GM12878 (cell line): Measurements from ENCODE around the gene LLCFC1. TPM values are rescaled to one million over a fixed set of nuclear protein-coding genes. Genes with fewer than 3 reads are reported as not detected.

Experiments used
- ATAC-seq: fragments of 200-7000 bp; cut with Tn5 transposase; 3 replicates; pipeline ENCODE4 v1.9.1; 2020; ENCODE audit warnings: mild to moderate bottlenecking, moderate library complexity
- BruUV-seq: library from RNA; stranded (reverse); fragments of 400-500 nt; replicated peaks from 2 replicates; lab custom pipeline; 2021; lab: Mats Ljungman, UMichigan
- CTCF ChIA-PET: fragments of 300-600 bp; sonication (Branson Sonifier 250); formaldehyde crosslinking; extraction: SDS; loops from one replicate; lab custom pipeline; 2021; ENCODE audit warnings: inconsistent platforms; lab: Yijun Ruan, JAX
- POLR2A ChIA-PET: fragments of 350-600 bp; formaldehyde crosslinking; extraction: SDS; loops from one replicate; lab custom pipeline; 2021; ENCODE audit warnings: inconsistent platforms; lab: Charles Lee
- RAD21 ChIA-PET: fragments of 300-600 bp; sonication (Branson Sonifier 250); formaldehyde crosslinking; loops from one replicate; lab custom pipeline; 2023; ENCODE audit warnings: antibody characterized with exemption; ENCODE audit not compliant: unreplicated experiment; lab: Charles Lee
- SMC1A ChIA-PET: fragments of 300-600 bp; sonication (Branson Sonifier 250); formaldehyde crosslinking; loops from one replicate; lab custom pipeline; 2023; ENCODE audit not compliant: unreplicated experiment, uncharacterized antibody; lab: Charles Lee
- DNase-seq: peaks from one replicate; pipeline ENCODE4 v3.0.0-alpha.2; 2011; ENCODE audit warnings: low read depth, low spot score
- FAIRE-seq: peaks from 3 replicates; lab custom pipeline; 2011; peaks lifted over from hg19 to GRCh38; lab: Jason Lieb, UNC
- H2AFZ ChIP-seq: 2 replicates; pipeline ENCODE4 v1.6.0; 2011; ENCODE audit warnings: low read depth, low read length, control low read depth; ENCODE audit not compliant: control insufficient read depth
- H3K27ac ChIP-seq: 2 replicates; pipeline ENCODE4 v1.5.1; 2011; ENCODE audit warnings: control low read depth; ENCODE audit not compliant: control insufficient read depth, insufficient read depth
- H3K27me3 ChIP-seq, 2 experiments: replicated peaks in 1 of 2; 2 replicates each; pipeline versions ENCODE4 v1.6.0 to v1.6.1; 2011; ENCODE audit warnings: low read length in 1 of 2; ENCODE audit not compliant: control insufficient read depth in 2 of 2, insufficient read depth in 2 of 2
- H3K36me3 ChIP-seq, 2 experiments: 2 replicates each; pipeline ENCODE4 v1.5.1; 2011; ENCODE audit warnings: low read length in 1 of 2; ENCODE audit not compliant: control insufficient read depth in 2 of 2, insufficient read depth in 2 of 2
- H3K4me1 ChIP-seq: 2 replicates; pipeline ENCODE4 v1.6.1; 2011; ENCODE audit warnings: mild to moderate bottlenecking, low read length, moderate library complexity, mixed read lengths; ENCODE audit not compliant: control insufficient read depth, insufficient read depth
- H3K4me2 ChIP-seq: 2 replicates; pipeline ENCODE4 v1.6.0; 2011; ENCODE audit warnings: control low read depth; ENCODE audit not compliant: control insufficient read depth, insufficient read depth
- H3K4me3 ChIP-seq: fragments of 200-600 bp; sonication (generic); 2 replicates; pipeline ENCODE4 v1.5.1; 2016
- H3K79me2 ChIP-seq: 2 replicates; pipeline ENCODE4 v1.6.0; 2011; ENCODE audit warnings: low read length; ENCODE audit not compliant: control insufficient read depth, insufficient read depth
- H3K9ac ChIP-seq: 2 replicates; pipeline ENCODE4 v1.8.0; 2011; ENCODE audit warnings: low read length, control low read depth, mixed read lengths; ENCODE audit not compliant: control insufficient read depth, insufficient read depth
- H3K9me3 ChIP-seq: replicated peaks from 3 replicates; pipeline ENCODE4 v1.5.1; 2011; ENCODE audit warnings: mild to moderate bottlenecking, low read length; ENCODE audit not compliant: control insufficient read depth, insufficient read depth
- H4K20me1 ChIP-seq: 2 replicates; pipeline ENCODE4 v1.6.0; 2011; ENCODE audit not compliant: control insufficient read depth, insufficient read depth
- BRCA1 ChIP-seq: IDR thresholded peaks from 2 replicates; pipeline ENCODE4 v1.6.1; 2011; ENCODE audit warnings: low read depth, low read length, improper control_type of control experiment
- NFYB ChIP-seq: IDR thresholded peaks from 2 replicates; pipeline ENCODE4 v1.6.1; 2011; ENCODE audit warnings: low read depth, mild to moderate bottlenecking, low read length, improper control_type of control experiment, moderate library complexity; ENCODE audit not compliant: insufficient read depth
- POLR2A ChIP-seq: IDR thresholded peaks from 2 replicates; pipeline ENCODE4 v1.6.1; 2011; ENCODE audit warnings: low read depth, mild to moderate bottlenecking, low read length
- SPI1 ChIP-seq: IDR thresholded peaks from 2 replicates; pipeline ENCODE4 v1.6.1; 2011; ENCODE audit warnings: low read depth, mild to moderate bottlenecking, low read length, moderate library complexity, borderline replicate concordance; ENCODE audit not compliant: insufficient read depth
- in situ Hi-C: fragments of 300-500 bp; cut with MboI; formaldehyde crosslinking; loops from 9 replicates; pipeline ENCODE4 v1.14.3; 2018; ENCODE audit warnings: mixed read lengths
- intact Hi-C: fragments of 100-400 bp; cut with micrococcal nuclease; formaldehyde crosslinking; loops from one replicate; pipeline ENCODE4 v1.14.2; 2022; ENCODE audit not compliant: unreplicated experiment
- polyA plus RNA-seq, 11 experiments: library from polyadenylated mRNA; depleted of rRNA in 4 of 11; unstranded in 6 of 11; stranded (reverse) in 5 of 11; fragments of >200 nt; fragmentation: Nextera tagmentation in 4 of 11; fragmentation: Illumina TruSeq in 1 of 11; extraction: Ambion mirVana in 4 of 11; extraction: Trizol in 1 of 11; gene quantifications; 1 replicate in 1 of 11; 2 replicates in 10 of 11; pipeline versions ENCODE4 v1.2.1 to v1.2.3, GENCODE V29; 2011 to 2016; ENCODE audit warnings: inconsistent platforms in 2 of 11, missing spikeins in 2 of 11, low read depth in 1 of 11
- total RNA-seq, 4 experiments: library from RNA; depleted of rRNA in 3 of 4; stranded (reverse); fragments of >200 nt in 3 of 4; fragmentation: Illumina TruSeq in 1 of 4; extraction: Trizol in 1 of 4; gene quantifications; 2 replicates each; pipeline versions ENCODE4 v1.2.1 to v1.2.3, GENCODE V29; 2013 to 2021
- TF ChIP-seq, protein P1 (sequence below): IDR thresholded peaks from 2 replicates; pipeline ENCODE4 v1.6.1; 2011; ENCODE audit warnings: mild to moderate bottlenecking, low read depth, low read length, moderate library complexity; ENCODE audit not compliant: insufficient replicate concordance

The LLCFC1 gene
- total and polyA plus RNA-seq, 10 of the 15 experiments (the other 5 are each of a cell fraction or from before 2014, with no cell fraction given) = not detected

GRCh38 chr7:142954680-142955268 is 15.5 kb downstream of the LLCFC1 start:
- Histone ChIP-seq H4K20me1 (no peaks in the 10 kb centered on the region), H3K9ac (no peak overlapping the region), H3K4me1 (no peaks in the 10 kb centered on the region), H3K27me3 (peaks cover 0 to 4% of the 10 kb centered on the region in 2 experiments; a peak in 1 of 4 replicates), H2AFZ (no peak overlapping the region), H3K36me3 (no peaks in the 10 kb centered on the region), H3K4me2 (no peak overlapping the region), H3K9me3 (no peaks in the 10 kb centered on the region; the same call in 2 of the 3 replicates), H3K27ac (no peak overlapping the region), H3K4me3 (no peak overlapping the region), H3K79me2 (no peaks in the 10 kb centered on the region)
- DNase-seq (no peak), FAIRE-seq (no peak), ATAC-seq (peak; percentile 68)
- no TSS peak for BruUV-seq
- RAD21 ChIA-PET = no interaction called here
- POLR2A ChIA-PET = interaction anchor here (1.1 kb wide), 1 partner anchor 147 kb away, joined by 7 read pairs; no protein-coding TSS in a partner anchor
- SMC1A ChIA-PET = interaction anchor here (0.6 kb wide), 1 partner anchor 354 kb away, joined by 3 read pairs; no protein-coding TSS in a partner anchor
- in situ Hi-C loops = no loop called here
- TF ChIP-seq, protein P1, sequence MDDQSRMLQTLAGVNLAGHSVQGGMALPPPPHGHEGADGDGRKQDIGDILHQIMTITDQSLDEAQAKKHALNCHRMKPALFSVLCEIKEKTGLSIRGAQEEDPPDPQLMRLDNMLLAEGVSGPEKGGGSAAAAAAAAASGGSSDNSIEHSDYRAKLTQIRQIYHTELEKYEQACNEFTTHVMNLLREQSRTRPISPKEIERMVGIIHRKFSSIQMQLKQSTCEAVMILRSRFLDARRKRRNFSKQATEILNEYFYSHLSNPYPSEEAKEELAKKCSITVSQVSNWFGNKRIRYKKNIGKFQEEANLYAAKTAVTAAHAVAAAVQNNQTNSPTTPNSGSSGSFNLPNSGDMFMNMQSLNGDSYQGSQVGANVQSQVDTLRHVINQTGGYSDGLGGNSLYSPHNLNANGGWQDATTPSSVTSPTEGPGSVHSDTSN = peak; percentile 13
- TF ChIP-seq NFYB (peak; percentile 57; the same call in 1 of the 2 replicates), BRCA1 (no peak), POLR2A (no peak), SPI1 (peak; percentile 93)
- intact Hi-C loops = no loop called here
- CTCF ChIA-PET = no interaction called here
